Esophagus (tissue), 2 donors: ENCODE measurements around the gene MAP4. TPM values are rescaled to one million over a fixed set of nuclear protein-coding genes. Genes with fewer than 3 reads are reported as not detected.

ENCODE experiments used
- H3K27ac ChIP-seq, 2 donors: one replicate each; pipeline ENCODE4 v1.5.1; 2013; ENCODE audit warnings: low read depth in 2 of 2, mild to moderate bottlenecking in 2 of 2, inconsistent platforms in 1 of 2, low read length in 1 of 2, moderate library complexity in 1 of 2
- H3K27me3 ChIP-seq, 2 donors: one replicate each; pipeline ENCODE4 v1.6.1; 2013; ENCODE audit warnings: low read length in 2 of 2, control low read depth in 1 of 2, mild to moderate bottlenecking in 1 of 2; ENCODE audit not compliant: insufficient read depth in 2 of 2, control insufficient read depth in 1 of 2
- H3K36me3 ChIP-seq, 2 donors: one replicate each; pipeline ENCODE4 v1.6.1; 2013; ENCODE audit warnings: low read length in 1 of 2; ENCODE audit not compliant: control insufficient read depth in 2 of 2, insufficient read depth in 2 of 2
- H3K4me1 ChIP-seq, 2 donors: one replicate each; pipeline ENCODE4 v1.6.1; 2013; ENCODE audit warnings: low read length in 1 of 2; ENCODE audit not compliant: control insufficient read depth in 2 of 2, insufficient read depth in 2 of 2
- H3K4me3 ChIP-seq, 2 donors: one replicate each; pipeline ENCODE4 v1.5.1; 2013; ENCODE audit warnings: low read length in 2 of 2, mild to moderate bottlenecking in 2 of 2, low read depth in 1 of 2, moderate library complexity in 1 of 2
- H3K9me3 ChIP-seq, 2 donors: one replicate each; pipeline ENCODE4 v1.6.1; 2013; ENCODE audit warnings: mild to moderate bottlenecking in 2 of 2, low read depth in 1 of 2, low read length in 1 of 2, moderate library complexity in 1 of 2; ENCODE audit not compliant: control insufficient read depth in 2 of 2, insufficient read depth in 1 of 2
- WGBS, 2 donors: extraction: QIAGEN DNeasy Blood & Tissue Kit; methylation state at CpG; one replicate each; pipeline ENCODE4 v1.1.7; 2013; 5-methylcytosine and 5-hydroxymethylcytosine counted together
- polyA plus RNA-seq, 2 donors: library from polyadenylated mRNA; stranded (reverse); fragments of 200-250 nt; gene quantifications; one replicate each; pipeline ENCODE4 v1.2.3, GENCODE V29; 2013
- donor health status: healthy with polysubstance abuse.
- donor health status: Bipolar disorder and iron deficiency.

MAP4 gene
- polyA plus RNA-seq, 2 donors: 48.8 to 60.4 TPM

DNA sequence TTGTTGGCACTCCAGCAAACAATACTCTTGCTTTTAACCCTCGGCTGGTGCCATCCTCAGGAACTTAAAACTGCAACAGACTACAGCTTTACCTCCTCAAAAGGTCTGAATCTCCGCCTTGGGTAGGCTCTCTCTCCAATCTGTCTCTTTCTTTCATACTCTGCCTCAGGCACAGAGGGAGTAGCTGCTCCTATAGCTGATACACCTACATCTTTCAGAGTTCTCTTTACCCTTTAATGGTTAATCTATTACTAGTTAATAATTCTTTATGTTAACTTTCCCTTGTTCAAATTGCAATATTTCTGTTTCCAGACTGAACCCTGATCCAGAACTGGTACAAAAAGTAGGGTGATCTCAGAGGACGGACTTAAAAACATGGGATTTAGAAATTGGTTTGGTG lies 66.2 kb downstream of the MAP4 start:
- WGBS, 2 donors: 86 to 89% methylated on average over 3 of the region's 3 CpGs
- H3K4me1 ChIP-seq: no peaks in the 10 kb centered on the region

DNA sequence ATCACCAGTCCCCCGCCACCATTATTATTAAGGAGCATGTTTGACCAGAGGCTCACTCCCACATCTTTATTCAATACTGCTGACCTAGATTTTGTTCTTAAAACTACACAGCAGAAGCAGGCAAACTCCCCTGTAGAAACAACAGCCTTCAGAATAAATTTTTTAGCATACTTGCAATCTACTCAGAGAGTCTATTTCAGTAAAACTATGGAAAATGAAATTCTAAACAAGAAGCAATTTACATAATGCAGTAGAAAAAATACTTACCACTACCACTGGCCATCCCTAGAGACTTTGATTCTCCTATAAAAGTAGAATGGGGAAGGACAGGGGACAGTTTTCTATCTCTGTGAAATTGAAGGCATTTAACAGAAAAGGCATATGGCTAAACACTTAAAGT lies 76.0 kb downstream of the MAP4 start:
- Histone ChIP-seq H3K4me3 (no peak overlapping the region), H3K4me1 (peaks cover 0 to 2% of the 10 kb centered on the region in 2 donors), H3K27ac (no peak overlapping the region), H3K36me3 (no peaks in the 10 kb centered on the region), H3K9me3 (no peaks in the 10 kb centered on the region), H3K27me3 (no peaks in the 10 kb centered on the region)
- 100% methylated on average over 1 of the region's 1 CpG for WGBS, 2 donors

More for the DNA sequence above, 66.2 kb downstream of the MAP4 start:
- Histone ChIP-seq H3K27me3 (no peaks in the 10 kb centered on the region), H3K9me3 (no peaks in the 10 kb centered on the region), H3K4me3 (no peak overlapping the region), H3K36me3 (no peaks in the 10 kb centered on the region), H3K27ac (no peak overlapping the region)

DNA sequence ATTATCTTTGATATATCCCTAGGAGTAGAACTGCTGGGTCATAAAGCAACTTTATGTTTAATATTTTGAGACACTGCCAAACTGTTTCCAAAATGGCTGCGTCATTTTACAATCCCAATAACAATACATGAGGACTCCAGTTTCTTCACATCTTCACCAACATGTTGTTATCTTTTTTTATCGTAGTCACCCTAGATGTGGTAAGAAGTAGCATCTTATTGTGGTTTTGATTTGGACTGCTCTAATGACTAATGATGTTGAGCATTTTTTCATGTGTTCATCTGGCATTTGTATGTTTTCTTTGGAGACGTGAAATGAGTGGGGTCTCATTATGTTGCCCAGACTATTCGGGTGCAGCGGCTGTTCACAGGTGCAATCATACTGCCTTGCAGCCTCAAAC lies 83.8 kb downstream of the MAP4 start:
- Histone ChIP-seq H3K27ac (no peak overlapping the region), H3K27me3 (no peaks in the 10 kb centered on the region), H3K36me3 (no peaks in the 10 kb centered on the region), H3K4me3 (no peak overlapping the region), H3K9me3 (no peaks in the 10 kb centered on the region), H3K4me1 (no peaks in the 10 kb centered on the region)
- WGBS, 2 donors: 89 to 90% methylated on average over 5 of the region's 5 CpGs

DNA sequence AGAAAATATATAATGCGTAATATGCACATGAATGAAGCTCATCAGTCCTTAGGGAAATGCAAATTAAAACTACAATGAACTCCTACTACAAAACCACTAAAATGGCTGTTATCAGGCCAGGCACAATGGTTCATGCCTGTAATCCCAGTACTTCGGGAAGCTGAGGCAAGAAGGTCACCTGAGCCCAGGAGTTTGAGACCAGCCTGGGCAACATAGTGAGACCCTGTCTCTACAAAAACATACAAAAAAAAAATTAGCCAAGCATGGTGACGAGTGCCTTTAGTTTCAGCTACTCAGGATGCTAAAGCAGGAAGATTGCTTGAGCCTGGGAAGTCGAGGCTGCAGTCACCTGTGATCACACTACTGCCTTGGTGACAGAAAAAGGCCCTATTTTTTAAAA lies 85.2 kb downstream of the MAP4 start:
- H3K27me3 ChIP-seq: no peaks in the 10 kb centered on the region
- H3K4me1 ChIP-seq: no peaks in the 10 kb centered on the region
- H3K9me3 ChIP-seq: no peaks in the 10 kb centered on the region
- WGBS, 2 donors: 95 to 97% methylated on average over 4 of the region's 4 CpGs
- no peak overlapping the region for H3K27ac ChIP-seq
- peaks cover 0 to 4% of the 10 kb centered on the region in 2 donors for H3K36me3 ChIP-seq
- H3K4me3 ChIP-seq: no peak overlapping the region

DNA sequence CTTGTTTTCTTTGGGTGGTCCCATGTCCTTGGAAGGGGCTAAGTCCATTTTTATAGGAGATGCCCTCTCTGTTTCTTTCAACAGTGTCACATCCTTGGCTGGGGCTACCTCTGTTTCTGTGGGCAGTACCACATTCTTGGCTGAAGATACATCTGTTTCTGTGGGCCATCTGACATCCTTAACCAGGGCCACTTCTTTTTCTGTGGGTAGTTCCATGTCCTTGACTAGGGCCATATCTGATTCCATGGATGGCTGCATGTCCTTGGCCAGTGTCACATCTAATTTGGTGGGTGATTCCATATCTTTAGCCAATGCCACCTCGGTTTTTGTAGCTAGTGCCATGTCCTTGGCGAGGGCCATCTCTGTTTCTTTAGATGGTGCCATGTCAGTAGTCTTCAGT lies 99.5 kb downstream of the MAP4 start:
- H3K27ac ChIP-seq: no peak overlapping the region
- H3K27me3 ChIP-seq: no peaks in the 10 kb centered on the region
- H3K9me3 ChIP-seq: no peaks in the 10 kb centered on the region
- H3K4me3 ChIP-seq: no peak overlapping the region
- H3K4me1 ChIP-seq: peaks cover 0 to 2% of the 10 kb centered on the region in 2 donors
- WGBS, 2 donors: 91 to 93% methylated on average over 2 of the region's 2 CpGs
- H3K36me3 ChIP-seq: peaks cover 7 to 22% of the 10 kb centered on the region in 2 donors

DNA sequence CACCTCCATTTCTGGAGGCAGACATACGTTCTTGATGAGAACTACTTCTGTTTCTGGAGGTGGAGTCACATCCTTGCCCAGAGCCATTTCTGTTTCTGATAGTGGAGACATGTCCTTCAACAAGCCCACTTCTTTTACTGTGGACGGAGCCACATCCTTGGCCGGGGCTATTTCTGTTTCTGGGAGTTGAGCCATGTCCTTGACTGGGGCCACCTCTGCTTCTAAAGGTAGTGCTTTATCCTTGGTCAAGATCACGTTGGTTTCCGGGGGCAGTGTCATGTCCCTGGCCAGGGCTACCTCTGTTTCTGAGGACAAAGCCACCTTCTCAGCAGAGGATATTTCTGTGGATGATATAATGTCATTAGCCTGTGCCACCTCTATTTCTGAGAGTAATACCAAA lies 100.0 kb downstream of the MAP4 start:
- Histone ChIP-seq H3K4me3 (no peak overlapping the region), H3K36me3 (peaks cover 7 to 22% of the 10 kb centered on the region in 2 donors), H3K27me3 (no peaks in the 10 kb centered on the region), H3K9me3 (no peaks in the 10 kb centered on the region), H3K4me1 (peaks cover 0 to 2% of the 10 kb centered on the region in 2 donors), H3K27ac (no peak overlapping the region)
- 72 to 90% methylated on average over 5 of the region's 5 CpGs for WGBS, 2 donors

DNA sequence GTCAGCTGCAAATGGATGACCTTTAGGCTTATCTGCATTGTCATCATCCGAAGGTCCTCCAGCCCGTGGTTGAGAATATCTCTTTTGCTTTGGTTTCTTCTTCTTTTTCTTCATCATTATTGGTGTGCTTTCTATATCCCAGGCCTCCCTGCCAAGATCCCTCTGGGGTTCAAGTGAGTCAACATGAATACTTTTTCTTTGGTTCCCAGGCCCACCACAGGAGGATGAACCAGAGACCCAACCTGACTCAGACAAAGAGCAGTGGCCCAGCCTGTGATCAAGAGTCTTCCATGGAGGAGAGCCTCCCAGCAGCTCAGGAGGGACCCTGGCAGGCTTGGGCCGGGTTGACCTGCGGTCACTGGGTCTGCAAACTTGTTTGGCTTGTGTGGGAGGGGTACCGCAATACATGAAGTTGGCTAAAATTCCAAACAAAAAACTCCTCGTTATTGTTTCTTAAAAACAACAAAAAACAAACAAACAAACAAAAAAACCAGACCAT lies 104.2 kb downstream of the MAP4 start:
- Histone ChIP-seq H3K27ac (no peak overlapping the region), H3K36me3 (peaks cover 11 to 19% of the 10 kb centered on the region in 2 donors), H3K4me1 (peaks cover 0 to 2% of the 10 kb centered on the region in 2 donors), H3K27me3 (no peaks in the 10 kb centered on the region), H3K9me3 (no peaks in the 10 kb centered on the region), H3K4me3 (no peak overlapping the region)
- 93 to 96% methylated on average over 6 of the region's 6 CpGs for WGBS, 2 donors

DNA sequence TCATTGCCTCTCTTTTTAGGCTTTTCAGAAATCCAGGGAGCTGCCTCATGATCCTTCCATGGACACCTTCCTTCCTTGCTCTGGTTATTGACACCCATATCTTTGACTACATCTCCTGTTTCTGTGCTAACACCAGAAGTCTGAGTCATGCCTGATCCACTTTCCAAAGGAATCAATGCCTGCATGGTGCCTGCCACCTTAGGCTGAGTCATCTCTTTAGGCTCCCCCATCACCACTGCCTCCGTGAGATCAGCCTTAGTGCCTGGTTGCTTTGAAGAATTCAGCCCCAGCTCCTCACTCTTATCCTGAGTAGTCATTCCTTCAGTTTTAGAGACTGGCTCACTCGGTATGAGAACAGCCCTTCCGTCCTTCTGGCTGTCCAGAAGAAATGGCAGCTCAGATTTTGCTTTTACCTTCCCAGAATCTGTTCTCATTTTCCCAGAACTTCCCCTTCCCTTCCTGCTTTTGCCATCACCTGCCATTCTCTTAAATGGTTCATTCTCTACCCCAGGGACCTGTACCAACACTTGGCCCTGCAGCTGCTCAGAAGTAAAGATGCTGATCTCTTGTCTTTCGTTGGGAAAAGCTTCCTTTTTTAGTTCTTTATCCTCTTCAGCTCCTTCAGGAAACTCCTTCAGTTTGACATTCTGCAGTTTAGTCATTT lies 105.3 kb downstream of the MAP4 start:
- H3K27ac ChIP-seq: no peak overlapping the region
- H3K4me1 ChIP-seq: peaks cover 0 to 2% of the 10 kb centered on the region in 2 donors
- H3K9me3 ChIP-seq: no peaks in the 10 kb centered on the region
- peaks cover 9% of the 10 kb centered on the region in 2 donors for H3K36me3 ChIP-seq
- no peak overlapping the region for H3K4me3 ChIP-seq
- 68 to 75% methylated on average over 4 of the region's 4 CpGs for WGBS, 2 donors
- no peaks in the 10 kb centered on the region for H3K27me3 ChIP-seq

DNA sequence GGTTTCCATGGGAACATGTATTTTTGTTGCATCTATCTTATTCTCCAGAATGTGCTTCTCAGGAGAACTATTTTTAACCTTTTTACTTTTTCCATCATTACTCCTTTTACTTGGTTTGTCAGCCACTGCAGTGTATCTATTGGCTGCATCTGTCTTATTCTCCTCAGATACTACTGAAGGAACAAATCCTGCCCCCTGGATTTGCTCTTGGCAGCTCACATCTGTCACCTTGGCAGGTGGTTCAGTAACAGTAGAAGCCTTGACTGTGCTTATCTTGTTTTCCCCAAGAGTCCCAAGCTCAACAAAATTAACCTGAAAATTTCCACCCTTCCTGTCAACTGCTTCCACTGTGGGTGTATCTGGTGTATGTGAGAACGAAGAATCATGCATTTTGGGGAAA lies 106.0 kb downstream of the MAP4 start:
- no peak overlapping the region for H3K27ac ChIP-seq
- WGBS, 2 donors: 89 to 92% methylated on average over 1 of the region's 1 CpG
- no peak overlapping the region for H3K4me3 ChIP-seq
- H3K4me1 ChIP-seq: peaks cover 0 to 2% of the 10 kb centered on the region in 2 donors
- H3K27me3 ChIP-seq: no peaks in the 10 kb centered on the region
- H3K9me3 ChIP-seq: no peaks in the 10 kb centered on the region
- peaks cover 5 to 9% of the 10 kb centered on the region in 2 donors for H3K36me3 ChIP-seq

DNA sequence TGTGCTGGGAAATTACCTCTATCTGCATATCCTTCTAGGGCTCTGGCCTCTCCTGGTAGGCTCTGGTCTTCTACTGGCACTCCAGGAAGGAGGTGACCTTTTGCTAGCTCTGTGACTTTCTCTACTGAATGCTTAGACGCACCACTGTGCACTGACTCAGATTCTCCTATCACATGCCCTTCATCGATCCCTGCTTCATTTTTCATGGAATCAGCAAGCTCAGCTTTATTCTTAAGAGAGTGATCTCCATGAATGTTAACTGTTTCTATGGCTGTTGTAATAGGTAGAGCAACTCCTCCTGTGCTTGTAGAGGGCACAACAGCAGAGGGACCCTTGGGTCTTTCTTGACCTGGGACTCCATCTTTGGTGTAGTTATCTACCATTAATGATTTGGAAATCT lies 106.6 kb downstream of the MAP4 start:
- H3K4me1 ChIP-seq: peaks cover 0 to 2% of the 10 kb centered on the region in 2 donors
- no peak overlapping the region for H3K4me3 ChIP-seq
- no peaks in the 10 kb centered on the region for H3K27me3 ChIP-seq
- H3K27ac ChIP-seq: no peak overlapping the region
- H3K36me3 ChIP-seq: peaks cover 5 to 7% of the 10 kb centered on the region in 2 donors
- H3K9me3 ChIP-seq: no peaks in the 10 kb centered on the region
- 92 to 94% methylated on average over 2 of the region's 2 CpGs for WGBS, 2 donors
